Measurements from ENCODE around the gene CDK14.

- TF ChIP-seq CTCF (IDR thresholded peaks at IDR 0.05; ENCODE audit: borderline replicate concordance, extremely low read depth, low read length, poor library complexity, severe bottlenecking) = no peak
- no peak for TF ChIP-seq EZH2 (IDR thresholded peaks at IDR 0.05; ENCODE audit: borderline replicate concordance, low read depth, low read length, severe bottlenecking)
Observed at GRCh38 chr7:90713628-90714027, 117.5 kb downstream of the CDK14 start.

All from DND-41 (cell line).